HG03442 (cell line): ENCODE measurements around the gene BPIFB2.

Experiments
- ATAC-seq: cut with Tn5 transposase; IDR thresholded peaks from one replicate; pipeline ENCODE4 v1.9.1; 2021; ENCODE audit warnings: mild to moderate bottlenecking, moderate library complexity; ENCODE audit not compliant: unreplicated experiment

The BPIFB2 gene

GRCh38 chr20:33020278-33021161 is 13.0 kb downstream of the BPIFB2 start:
- no peak for ATAC-seq

- no peak for ATAC-seq
Measured at GRCh38 chr20:33021879-33022278, 14.4 kb downstream of the BPIFB2 start.

- no peak for ATAC-seq
Measured at GRCh38 chr20:33022289-33022688, 14.8 kb downstream of the BPIFB2 start.

- no peak for ATAC-seq
Measured at GRCh38 chr20:33022694-33023438, 15.4 kb downstream of the BPIFB2 start.

GRCh38 chr20:33023439-33024242 is 16.1 kb downstream of the BPIFB2 start:
- no peak for ATAC-seq

GRCh38 chr20:33024243-33024560 is 16.7 kb downstream of the BPIFB2 start:
- ATAC-seq, result no peak

- ATAC-seq, result no peak
Measured at GRCh38 chr20:33024609-33025317, 17.3 kb downstream of the BPIFB2 start.

GRCh38 chr20:33025318-33025876 is 17.9 kb downstream of the BPIFB2 start:
- ATAC-seq, result no peak

GRCh38 chr20:33026072-33026778 is 18.7 kb downstream of the BPIFB2 start:
- no peak for ATAC-seq

- ATAC-seq, result no peak
Measured at GRCh38 chr20:33026779-33027759, 19.6 kb downstream of the BPIFB2 start.

- no peak for ATAC-seq
Measured at GRCh38 chr20:33027769-33028751, 20.6 kb downstream of the BPIFB2 start.

GRCh38 chr20:33028875-33029274 is 21.4 kb downstream of the BPIFB2 start:
- no peak for ATAC-seq

- no peak for ATAC-seq
Measured at GRCh38 chr20:33030076-33030475, 22.6 kb downstream of the BPIFB2 start.

- no peak for ATAC-seq
Measured at GRCh38 chr20:33030569-33030968, 23.1 kb downstream of the BPIFB2 start.

GRCh38 chr20:33031531-33031930 is 24.0 kb downstream of the BPIFB2 start, which contains the start of gene BPIFB6:
TSS of gene BPIFB6 (plus strand) at chr20:33031648. CDS start at chr20:33031648, 0 bp downstream.
- ATAC-seq, result no peak

GRCh38 chr20:33032555-33032954 is 25.1 kb downstream of the BPIFB2 start:
- ATAC-seq, result no peak

- ATAC-seq, result no peak
Measured at GRCh38 chr20:33033381-33033780, 25.9 kb downstream of the BPIFB2 start.
